GM21737 (cell line): ENCODE data around the gene LRRC55.

Experiments
- ATAC-seq: cut with Tn5 transposase; IDR thresholded peaks from one replicate; pipeline ENCODE4 v1.9.1; 2021; ENCODE audit warnings: mild to moderate bottlenecking, moderate library complexity; ENCODE audit not compliant: unreplicated experiment

Gene LRRC55

GRCh38 chr11:57200917-57201316, 19.2 kb downstream of the LRRC55 start:
- no peak for ATAC-seq

GRCh38 chr11:57202281-57202680, 20.5 kb downstream of the LRRC55 start:
- no peak for ATAC-seq

- ATAC-seq: no peak
Measured at GRCh38 chr11:57203359-57203758, 21.6 kb downstream of the LRRC55 start.

- ATAC-seq: no peak
Measured at GRCh38 chr11:57203882-57204480, 22.2 kb downstream of the LRRC55 start.

- no peak for ATAC-seq
Measured at GRCh38 chr11:57205041-57205641, 23.4 kb downstream of the LRRC55 start.

- no peak for ATAC-seq
Measured at GRCh38 chr11:57207168-57207567, 25.4 kb downstream of the LRRC55 start.

- ATAC-seq: no peak
Measured at GRCh38 chr11:57210781-57211180, 29.0 kb downstream of the LRRC55 start.

- no peak for ATAC-seq
Measured at GRCh38 chr11:57213342-57214097, 31.8 kb downstream of the LRRC55 start.

GRCh38 chr11:57214098-57214417, 32.3 kb downstream of the LRRC55 start:
- ATAC-seq: no peak

- ATAC-seq: no peak
Measured at GRCh38 chr11:57214494-57214893, 32.7 kb downstream of the LRRC55 start.

GRCh38 chr11:57216463-57216862, 34.7 kb downstream of the LRRC55 start:
- no peak for ATAC-seq

GRCh38 chr11:57217053-57217452, 35.3 kb downstream of the LRRC55 start:
- no peak for ATAC-seq

- ATAC-seq: no peak
Measured at GRCh38 chr11:57219021-57219627, 37.4 kb downstream of the LRRC55 start.

- no peak for ATAC-seq
Measured at GRCh38 chr11:57222239-57222638, 40.5 kb downstream of the LRRC55 start.

- ATAC-seq: no peak
Measured at GRCh38 chr11:57223601-57224000, 41.8 kb downstream of the LRRC55 start.

GRCh38 chr11:57224128-57224527, 42.4 kb downstream of the LRRC55 start:
- ATAC-seq: no peak

- no peak for ATAC-seq
Measured at GRCh38 chr11:57224537-57224936, 42.8 kb downstream of the LRRC55 start.

GRCh38 chr11:57228600-57228999, 46.8 kb downstream of the LRRC55 start:
- no peak for ATAC-seq

GRCh38 chr11:57230316-57230715, 48.6 kb downstream of the LRRC55 start:
- ATAC-seq: no peak

GRCh38 chr11:57230791-57231538, 49.2 kb downstream of the LRRC55 start:
- ATAC-seq: no peak

GRCh38 chr11:57231539-57232253, 49.9 kb downstream of the LRRC55 start:
- ATAC-seq: no peak
